Measurements from ENCODE around the gene IL21R.

IL21R gene

GRCh38 chr16:27489421-27489820 lies 87.4 kb downstream of the IL21R start:
- no peak for DNase-seq (ENCODE audit: low spot score)

GRCh38 chr16:27489906-27490305 lies 87.9 kb downstream of the IL21R start:
- DNase-seq (ENCODE audit: low spot score), result no peak

GRCh38 chr16:27491894-27492587 lies 90.1 kb downstream of the IL21R start:
- no peak for DNase-seq (ENCODE audit: low spot score)

- DNase-seq (ENCODE audit: low spot score), result no peak
Measured at GRCh38 chr16:27492588-27492979, 90.6 kb downstream of the IL21R start.

- no peak for DNase-seq (ENCODE audit: low spot score)
Measured at GRCh38 chr16:27495191-27495590, 93.2 kb downstream of the IL21R start.

GRCh38 chr16:27498031-27498825 lies 96.3 kb downstream of the IL21R start:
- DNase-seq (ENCODE audit: low spot score), result no peak

GRCh38 chr16:27498916-27499658 lies 97.1 kb downstream of the IL21R start:
- DNase-seq (ENCODE audit: low spot score), result no peak

- no peak for DNase-seq (ENCODE audit: low spot score)
Measured at GRCh38 chr16:27499659-27500055, 97.7 kb downstream of the IL21R start.

GRCh38 chr16:27500801-27501200 lies 98.8 kb downstream of the IL21R start:
- DNase-seq (ENCODE audit: low spot score), result no peak
